Measurements from ENCODE around the gene CDKN2B-AS1.

Gene CDKN2B-AS1

DNA sequence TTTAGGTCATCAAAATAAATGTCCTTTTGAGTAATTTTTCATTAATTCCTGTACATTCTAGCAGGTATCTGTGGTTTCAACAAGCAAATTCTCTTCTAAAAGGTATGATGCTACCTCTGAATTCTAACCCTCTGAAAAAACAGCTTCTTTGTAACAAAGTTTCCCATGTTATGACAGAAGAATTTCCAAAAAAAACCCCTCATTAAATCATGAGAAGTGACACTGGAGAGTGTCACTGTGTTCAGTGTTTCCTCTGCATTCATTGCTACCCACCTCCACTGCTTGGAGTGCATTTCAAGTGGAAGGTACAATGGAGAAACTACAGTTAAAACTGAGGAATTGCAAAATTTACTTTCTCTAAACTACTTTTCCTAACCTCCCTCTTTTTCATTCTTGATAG is 10.5 kb upstream of the CDKN2B-AS1 start:
- no peak for DNase-seq (ENCODE audit: extremely low read depth, insufficient read length)
- Histone ChIP-seq H3K27me3 (replicated peaks; ENCODE audit: control insufficient read depth, insufficient read depth, low read length) (no peaks in the 10 kb centered on the region), H3K4me3 (replicated peaks; ENCODE audit: low read depth, low read length) (no peak overlapping the region), H3K36me3 (ENCODE audit: control insufficient read depth, insufficient read depth, low read length) (no peaks in the 10 kb centered on the region)
- TF ChIP-seq, protein P1, sequence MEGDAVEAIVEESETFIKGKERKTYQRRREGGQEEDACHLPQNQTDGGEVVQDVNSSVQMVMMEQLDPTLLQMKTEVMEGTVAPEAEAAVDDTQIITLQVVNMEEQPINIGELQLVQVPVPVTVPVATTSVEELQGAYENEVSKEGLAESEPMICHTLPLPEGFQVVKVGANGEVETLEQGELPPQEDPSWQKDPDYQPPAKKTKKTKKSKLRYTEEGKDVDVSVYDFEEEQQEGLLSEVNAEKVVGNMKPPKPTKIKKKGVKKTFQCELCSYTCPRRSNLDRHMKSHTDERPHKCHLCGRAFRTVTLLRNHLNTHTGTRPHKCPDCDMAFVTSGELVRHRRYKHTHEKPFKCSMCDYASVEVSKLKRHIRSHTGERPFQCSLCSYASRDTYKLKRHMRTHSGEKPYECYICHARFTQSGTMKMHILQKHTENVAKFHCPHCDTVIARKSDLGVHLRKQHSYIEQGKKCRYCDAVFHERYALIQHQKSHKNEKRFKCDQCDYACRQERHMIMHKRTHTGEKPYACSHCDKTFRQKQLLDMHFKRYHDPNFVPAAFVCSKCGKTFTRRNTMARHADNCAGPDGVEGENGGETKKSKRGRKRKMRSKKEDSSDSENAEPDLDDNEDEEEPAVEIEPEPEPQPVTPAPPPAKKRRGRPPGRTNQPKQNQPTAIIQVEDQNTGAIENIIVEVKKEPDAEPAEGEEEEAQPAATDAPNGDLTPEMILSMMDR (IDR thresholded peaks at IDR 0.05; ENCODE audit: insufficient read depth, low read length, poor library complexity, severe bottlenecking) = no peak

DNA sequence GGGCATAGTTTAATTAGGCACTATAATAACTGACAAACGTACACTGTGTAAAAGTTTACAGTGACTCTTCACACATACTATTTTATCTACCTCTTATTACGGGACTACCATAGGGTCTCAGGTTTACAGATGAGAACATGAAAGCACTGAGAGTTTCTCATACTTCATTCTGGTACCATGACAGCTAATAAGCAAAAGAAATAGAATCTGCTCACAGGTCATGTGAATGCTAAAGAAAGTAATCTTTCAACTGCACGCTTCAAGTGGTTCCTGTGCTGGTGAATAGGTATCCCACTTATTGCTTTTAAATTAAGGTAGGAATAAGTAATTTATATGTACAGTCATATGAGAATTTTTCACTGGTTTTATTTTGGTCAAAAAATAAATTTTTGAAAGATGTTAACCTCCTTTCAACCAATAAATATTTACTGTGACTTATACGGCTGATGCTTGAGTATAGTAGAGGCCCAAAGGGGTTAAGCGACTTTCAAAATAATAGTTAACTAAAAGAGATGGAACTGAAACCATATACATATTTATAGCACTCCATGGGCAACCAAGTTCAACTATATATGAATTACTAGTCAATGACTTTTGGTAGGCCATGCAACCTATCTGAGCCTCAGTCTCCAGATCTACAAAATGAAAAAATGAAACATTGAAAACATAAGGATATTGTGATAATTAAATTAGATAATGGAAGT is 8.5 kb upstream of the CDKN2B-AS1 start:
- TF ChIP-seq, protein P1 (IDR thresholded peaks at IDR 0.05; ENCODE audit: insufficient read depth, low read length, poor library complexity, severe bottlenecking) = no peak
- DNase-seq (ENCODE audit: extremely low read depth, insufficient read length) = no peak
- Histone ChIP-seq H3K27me3 (replicated peaks; ENCODE audit: control insufficient read depth, insufficient read depth, low read length) (no peaks in the 10 kb centered on the region), H3K4me3 (replicated peaks; ENCODE audit: low read depth, low read length) (no peak overlapping the region), H3K36me3 (ENCODE audit: control insufficient read depth, insufficient read depth, low read length) (no peaks in the 10 kb centered on the region)

DNA sequence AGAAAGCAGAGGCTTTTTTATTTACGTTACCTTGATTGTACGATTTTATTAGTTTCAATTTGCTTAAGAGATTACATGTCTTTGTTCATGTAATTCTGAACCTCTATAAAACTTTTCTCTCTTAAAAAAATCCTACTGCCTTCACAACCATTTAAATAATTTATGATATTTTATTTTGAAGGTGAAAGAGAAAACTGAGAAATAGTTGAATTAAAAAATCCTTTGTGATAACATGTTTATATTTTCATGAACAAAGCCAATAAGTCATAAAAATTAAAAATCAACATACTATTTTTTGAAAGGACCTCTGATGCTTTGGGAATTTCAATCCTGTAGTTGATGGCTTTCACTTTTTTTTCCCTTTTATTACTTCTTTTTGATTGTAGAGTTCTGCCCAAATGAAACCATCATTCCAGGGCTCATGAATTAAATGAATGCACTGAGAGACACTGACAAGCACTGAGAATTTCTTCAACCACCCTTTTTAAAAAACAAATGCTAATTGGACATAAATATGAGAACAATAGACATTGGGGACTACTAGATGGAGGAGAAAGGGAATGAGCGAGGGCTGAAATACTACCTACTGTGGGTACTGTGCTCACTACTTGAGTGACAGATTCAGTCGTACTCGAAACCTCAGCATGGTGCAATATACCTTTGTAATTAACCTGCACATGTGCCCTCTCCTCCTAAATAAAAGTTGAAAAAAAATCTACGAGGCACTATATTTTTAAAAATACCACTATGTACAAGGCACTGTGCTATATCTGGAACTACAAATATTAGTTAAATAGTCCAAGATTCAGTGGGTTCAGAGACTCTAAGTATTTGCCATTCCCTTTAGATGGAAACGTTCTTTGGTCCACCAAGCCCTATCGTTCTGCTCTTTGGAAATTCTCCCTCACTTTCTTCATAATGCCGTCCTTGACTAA is 6.3 kb upstream of the CDKN2B-AS1 start:
- H3K27me3 ChIP-seq (replicated peaks; ENCODE audit: control insufficient read depth, insufficient read depth, low read length) = no peaks in the 10 kb centered on the region
- TF ChIP-seq, protein P1 (IDR thresholded peaks at IDR 0.05; ENCODE audit: insufficient read depth, low read length, poor library complexity, severe bottlenecking) = no peak
- no peak for DNase-seq (ENCODE audit: extremely low read depth, insufficient read length)
- no peak overlapping the region for H3K4me3 ChIP-seq (replicated peaks; ENCODE audit: low read depth, low read length)
- H3K36me3 ChIP-seq (ENCODE audit: control insufficient read depth, insufficient read depth, low read length) = no peaks in the 10 kb centered on the region

DNA sequence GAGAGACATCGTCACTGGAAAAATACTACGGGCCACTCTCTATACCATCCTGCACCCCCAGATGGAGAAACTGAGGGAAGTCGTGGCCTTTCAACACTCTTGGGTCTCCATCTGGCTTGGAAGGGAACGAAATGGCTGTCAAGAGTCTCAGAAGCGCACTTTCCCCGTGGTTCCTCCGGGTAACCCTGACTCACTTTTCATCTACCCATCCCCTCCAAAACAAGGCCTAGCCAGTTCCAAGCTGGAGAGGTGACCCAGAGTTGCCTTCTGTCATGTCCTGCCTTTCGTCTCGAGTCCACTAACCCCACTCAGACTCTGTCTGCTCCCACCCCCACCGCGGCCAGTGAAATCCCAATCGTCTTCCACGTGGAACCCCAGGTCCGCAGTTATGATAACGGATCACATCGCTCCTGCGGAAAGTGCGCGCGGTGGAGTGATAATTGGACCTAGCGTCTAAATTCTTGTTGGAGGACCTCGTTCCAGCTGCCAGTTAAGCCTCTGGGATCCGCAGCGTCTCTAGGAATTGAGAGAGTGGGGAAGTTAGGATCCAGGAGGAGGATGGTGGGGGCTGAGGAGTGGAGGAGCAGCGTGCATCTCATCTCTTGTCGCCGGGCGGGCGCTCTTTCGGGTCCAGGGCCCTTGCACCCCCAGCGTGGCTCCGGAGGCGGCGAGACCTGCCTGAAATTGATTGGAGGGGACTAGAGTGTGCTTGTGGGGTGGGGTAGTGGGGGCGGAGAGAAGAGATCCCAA is 5.0 kb upstream of the CDKN2B-AS1 start:
- no peaks in the 10 kb centered on the region for H3K27me3 ChIP-seq (replicated peaks; ENCODE audit: control insufficient read depth, insufficient read depth, low read length)
- no peak overlapping the region for H3K4me3 ChIP-seq (replicated peaks; ENCODE audit: low read depth, low read length)
- TF ChIP-seq, protein P1 (IDR thresholded peaks at IDR 0.05; ENCODE audit: insufficient read depth, low read length, poor library complexity, severe bottlenecking) = no peak
- H3K36me3 ChIP-seq (ENCODE audit: control insufficient read depth, insufficient read depth, low read length) = no peaks in the 10 kb centered on the region
- no peak for DNase-seq (ENCODE audit: extremely low read depth, insufficient read length)

DNA sequence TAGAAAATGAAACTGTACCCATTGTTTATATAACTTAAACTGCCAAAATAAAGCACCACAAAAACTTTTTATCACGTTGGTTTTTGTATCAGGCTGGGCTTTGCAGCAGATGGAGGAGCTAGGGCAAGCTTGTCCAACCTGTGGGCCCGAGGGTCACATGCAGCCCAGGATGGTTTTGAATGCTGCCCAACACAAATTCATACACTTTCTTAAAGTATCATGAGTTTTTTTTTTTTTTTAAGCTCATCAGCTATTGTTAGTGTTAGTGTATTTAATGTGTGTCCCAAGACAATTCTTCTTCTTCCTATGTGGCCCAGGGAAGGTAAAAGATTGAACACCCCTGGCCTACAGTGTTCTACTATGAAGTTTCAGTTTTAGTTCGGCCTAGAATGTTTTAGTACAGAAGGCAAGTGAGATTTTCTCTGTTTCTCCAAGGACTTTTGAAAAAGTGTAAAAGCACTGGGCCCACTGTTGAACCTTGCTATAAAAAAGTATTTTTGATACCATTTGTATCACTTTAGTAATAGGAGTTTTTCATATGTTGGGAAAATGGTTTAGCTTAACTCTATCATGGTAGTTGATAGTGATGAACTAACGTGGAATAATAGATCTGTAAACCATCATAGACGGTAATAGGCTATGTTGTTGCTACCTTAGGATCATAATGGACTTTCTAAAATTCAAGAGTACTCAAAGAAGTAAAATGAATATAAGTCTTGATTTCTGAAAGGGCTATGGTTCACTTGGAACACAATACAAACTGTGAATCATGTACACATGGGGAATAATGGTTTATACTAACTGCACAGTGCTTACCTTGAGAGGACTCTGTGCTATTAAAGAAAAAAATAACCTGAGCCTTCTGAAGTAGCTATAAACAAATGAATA is 3.3 kb upstream of the CDKN2B-AS1 start:
- Histone ChIP-seq H3K27me3 (replicated peaks; ENCODE audit: control insufficient read depth, insufficient read depth, low read length) (no peaks in the 10 kb centered on the region), H3K36me3 (ENCODE audit: control insufficient read depth, insufficient read depth, low read length) (no peaks in the 10 kb centered on the region), H3K4me3 (replicated peaks; ENCODE audit: low read depth, low read length) (no peak overlapping the region)
- no peak for DNase-seq (ENCODE audit: extremely low read depth, insufficient read length)
- TF ChIP-seq, protein P1 (IDR thresholded peaks at IDR 0.05; ENCODE audit: insufficient read depth, low read length, poor library complexity, severe bottlenecking) = no peak
